Neuron (in vitro differentiated cells): ENCODE measurements around the gene CTNNA3.

Source experiments
- H2AFZ ChIP-seq: one replicate; pipeline ENCODE4 v1.6.1; 2013; ENCODE audit warnings: low read depth, mild to moderate bottlenecking, inconsistent platforms, low read length, moderate library complexity
- H3K27me3 ChIP-seq: one replicate; pipeline ENCODE4 v1.6.1; 2013; ENCODE audit warnings: low read length; ENCODE audit not compliant: insufficient read depth
- H3K36me3 ChIP-seq: one replicate; pipeline ENCODE4 v1.6.1; 2013; ENCODE audit warnings: low read length; ENCODE audit not compliant: insufficient read depth
- H3K4me1 ChIP-seq: one replicate; pipeline ENCODE4 v1.6.1; 2013; ENCODE audit warnings: low read length; ENCODE audit not compliant: insufficient read depth
- H3K4me3 ChIP-seq: 2 replicates; pipeline ENCODE4 v1.5.1; 2013; ENCODE audit warnings: mild to moderate bottlenecking, low read length, moderate library complexity
- H3K9me3 ChIP-seq: one replicate; pipeline ENCODE4 v1.6.1; 2013; ENCODE audit warnings: low read length

CTNNA3 gene

DNA sequence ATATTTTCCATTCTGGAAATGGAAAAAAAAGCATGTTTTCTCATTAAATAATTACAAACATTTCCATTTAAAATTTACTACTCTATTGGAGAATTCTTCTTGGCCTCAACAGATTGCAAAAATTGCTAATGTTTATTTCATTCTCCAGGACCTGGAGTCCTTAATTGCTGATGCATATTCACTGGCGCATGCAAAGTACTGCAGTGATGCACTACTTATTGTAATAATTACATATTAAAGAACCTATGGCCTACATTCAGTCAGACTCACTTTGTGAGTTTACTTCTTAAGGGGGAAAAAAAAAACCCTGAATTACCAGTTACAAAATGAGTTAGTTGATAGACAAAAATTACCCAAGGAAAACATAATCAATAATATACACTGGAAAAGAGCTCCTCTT lies 1161.1 kb downstream of the CTNNA3 start:
- Histone ChIP-seq H2AFZ (no peak overlapping the region), H3K27me3 (no peaks in the 10 kb centered on the region), H3K4me1 (no peaks in the 10 kb centered on the region), H3K9me3 (no peaks in the 10 kb centered on the region), H3K36me3 (no peaks in the 10 kb centered on the region), H3K4me3 (no peak overlapping the region)

DNA sequence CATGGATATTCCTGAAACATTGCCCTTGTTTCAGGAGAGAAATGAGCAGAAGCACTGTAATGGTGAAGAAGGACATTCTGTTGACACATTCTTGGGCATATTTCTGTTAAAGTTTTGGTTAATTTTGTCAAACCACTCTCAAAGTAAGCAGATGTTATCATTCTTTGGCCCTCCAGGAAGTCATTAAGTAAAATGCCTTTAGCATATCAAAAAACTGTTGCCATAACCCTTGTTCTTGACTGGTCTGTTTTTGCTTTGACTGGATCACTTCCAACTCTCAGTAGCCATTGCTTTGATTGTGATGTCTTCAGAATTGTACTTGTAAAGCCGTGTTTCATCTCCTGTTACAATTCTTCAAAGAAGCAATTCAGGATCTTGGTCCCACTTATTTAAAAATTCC lies 1174.5 kb downstream of the CTNNA3 start:
- Histone ChIP-seq H3K27me3 (no peaks in the 10 kb centered on the region), H3K9me3 (no peaks in the 10 kb centered on the region), H3K36me3 (no peaks in the 10 kb centered on the region), H3K4me3 (no peak overlapping the region), H3K4me1 (no peaks in the 10 kb centered on the region), H2AFZ (no peak overlapping the region)

DNA sequence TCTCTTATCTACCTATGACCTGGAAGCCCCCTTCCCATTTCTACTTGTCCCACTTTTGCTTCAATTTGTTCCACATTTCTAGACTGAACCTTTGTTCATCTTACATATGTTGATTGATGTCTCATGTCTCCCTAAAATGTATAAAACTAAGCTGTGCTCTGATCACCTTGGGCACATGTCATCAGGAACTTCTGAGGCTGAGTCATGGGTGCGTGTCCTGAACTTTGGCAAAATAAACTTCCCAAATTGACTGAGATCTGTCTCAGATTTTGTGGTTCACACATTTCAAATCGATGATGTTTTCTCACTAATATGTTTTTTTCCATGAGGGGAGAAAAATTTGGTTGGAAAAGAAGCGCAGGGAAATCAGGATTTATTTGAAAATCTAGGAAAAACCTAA lies 1176.4 kb downstream of the CTNNA3 start:
- Histone ChIP-seq H3K9me3 (no peaks in the 10 kb centered on the region), H3K27me3 (no peaks in the 10 kb centered on the region), H2AFZ (no peak overlapping the region)

DNA sequence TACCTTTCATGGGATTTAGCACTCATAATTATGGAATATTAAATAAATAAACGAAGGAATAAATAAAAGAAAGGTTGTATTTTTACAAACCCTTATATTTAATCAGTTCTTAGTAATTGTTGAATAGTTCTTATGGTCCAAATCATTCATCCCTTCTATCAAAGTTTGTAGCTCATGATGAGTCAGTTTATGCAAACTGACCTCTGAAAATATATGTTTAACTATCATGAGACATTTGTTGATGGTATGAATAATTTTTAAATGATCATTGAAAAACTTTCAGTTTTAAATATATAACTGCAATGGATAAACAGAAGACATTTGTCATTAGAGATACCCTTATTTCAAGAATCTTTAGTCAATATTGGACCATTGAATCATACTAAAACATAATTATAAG lies 1181.3 kb downstream of the CTNNA3 start:
- H3K4me3 ChIP-seq, result no peak overlapping the region
- no peaks in the 10 kb centered on the region for H3K4me1 ChIP-seq
- no peaks in the 10 kb centered on the region for H3K27me3 ChIP-seq
- H2AFZ ChIP-seq, result no peak overlapping the region
- H3K9me3 ChIP-seq, result no peaks in the 10 kb centered on the region
- no peaks in the 10 kb centered on the region for H3K36me3 ChIP-seq

More for the DNA sequence above, 1176.4 kb downstream of the CTNNA3 start:
- no peak overlapping the region for H3K4me3 ChIP-seq
- no peaks in the 10 kb centered on the region for H3K4me1 ChIP-seq
- no peaks in the 10 kb centered on the region for H3K36me3 ChIP-seq

DNA sequence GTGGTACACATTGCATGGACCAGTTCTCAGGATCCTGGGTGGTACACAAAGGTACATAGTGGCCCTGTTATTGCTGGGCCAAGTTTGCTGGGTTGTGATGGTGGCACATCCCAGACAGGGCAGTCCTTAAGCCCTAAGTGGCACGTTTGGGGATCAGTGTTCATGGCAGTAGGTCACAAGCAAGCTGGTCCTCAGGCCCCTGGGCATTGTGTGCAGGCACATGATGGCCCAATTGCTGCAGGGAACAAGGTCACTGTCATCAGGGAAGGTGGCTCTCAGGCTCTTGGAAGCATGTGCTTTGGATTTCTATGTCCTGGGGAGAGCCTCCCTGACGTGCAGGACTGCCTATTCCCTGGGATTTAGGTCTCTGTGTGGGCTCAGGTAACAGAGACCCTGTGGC lies 1182.5 kb downstream of the CTNNA3 start:
- Histone ChIP-seq H2AFZ (no peak overlapping the region), H3K36me3 (no peaks in the 10 kb centered on the region), H3K4me3 (no peak overlapping the region)

DNA sequence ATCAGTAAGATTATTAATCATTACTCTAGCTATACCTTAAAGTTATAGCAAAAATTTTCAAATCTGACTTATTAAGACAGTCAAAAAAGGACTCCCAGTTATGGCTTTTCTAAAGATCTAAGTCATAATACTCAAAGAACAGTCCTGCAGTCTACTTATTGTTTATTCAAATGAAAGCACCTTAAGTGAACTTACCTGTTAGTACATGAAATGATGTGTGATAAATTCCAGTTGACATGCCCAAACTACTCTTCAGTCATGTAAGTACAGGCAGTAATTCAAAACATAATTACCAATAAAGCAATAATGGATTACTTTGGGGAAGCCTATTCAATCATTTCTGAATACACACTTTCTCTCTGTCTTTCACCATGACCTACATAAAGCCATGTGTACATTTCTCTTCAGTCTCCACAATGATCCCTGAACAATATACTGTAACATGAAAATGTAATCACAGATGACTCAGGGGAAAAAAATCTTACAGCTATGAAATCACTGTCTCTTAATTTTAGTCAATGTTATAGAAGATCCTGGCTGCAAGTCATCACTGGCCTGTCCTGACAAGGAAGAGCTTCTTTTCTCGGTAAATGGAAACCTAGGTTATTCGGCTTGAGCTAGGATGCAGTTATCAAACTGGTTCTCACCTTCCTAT lies 1190.9 kb downstream of the CTNNA3 start:
- Histone ChIP-seq H3K4me1 (no peaks in the 10 kb centered on the region), H3K27me3 (no peaks in the 10 kb centered on the region), H2AFZ (no peak overlapping the region), H3K9me3 (no peaks in the 10 kb centered on the region), H3K4me3 (no peak overlapping the region), H3K36me3 (no peaks in the 10 kb centered on the region)

More for the DNA sequence above, 1182.5 kb downstream of the CTNNA3 start:
- Histone ChIP-seq H3K27me3 (no peaks in the 10 kb centered on the region), H3K4me1 (no peaks in the 10 kb centered on the region), H3K9me3 (no peaks in the 10 kb centered on the region)

DNA sequence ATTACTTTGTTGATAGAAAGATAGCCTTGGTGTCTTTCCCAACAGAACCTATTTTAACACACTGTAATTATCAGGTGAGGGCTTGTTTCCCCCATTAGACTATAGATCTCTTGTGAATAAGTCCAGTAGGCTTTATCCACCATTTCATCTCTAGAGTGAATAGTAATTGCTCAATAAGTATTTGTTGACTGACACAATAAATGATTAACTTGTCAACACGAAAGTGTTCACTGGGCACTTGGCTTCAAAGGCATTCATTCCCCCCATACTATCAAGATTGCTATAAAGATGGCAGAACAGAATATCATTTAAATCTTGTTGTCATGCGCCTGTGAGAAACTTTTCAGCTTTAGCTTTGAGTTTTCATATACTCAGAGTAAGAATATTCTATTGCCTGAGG lies 1194.6 kb downstream of the CTNNA3 start:
- no peaks in the 10 kb centered on the region for H3K4me1 ChIP-seq
- no peaks in the 10 kb centered on the region for H3K9me3 ChIP-seq

DNA sequence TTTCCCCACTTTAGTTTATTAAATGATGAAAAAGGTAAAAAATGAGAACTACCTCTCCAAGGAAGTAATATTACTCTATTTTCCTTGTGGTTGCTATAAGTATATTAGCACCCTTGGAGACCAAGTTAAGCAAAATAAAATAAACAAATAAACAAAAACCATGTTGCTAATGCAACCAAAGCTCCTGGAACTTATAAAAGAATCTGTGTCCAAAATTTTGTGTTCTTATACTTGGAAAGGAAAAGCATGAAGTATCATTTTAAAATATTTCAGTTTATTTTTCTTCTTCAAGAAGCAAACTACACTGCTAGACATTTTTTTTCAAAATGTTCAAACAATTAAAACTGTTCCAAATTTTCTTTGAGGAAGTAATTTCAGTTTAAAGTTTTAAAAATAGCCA lies 1212.0 kb downstream of the CTNNA3 start:
- Histone ChIP-seq H3K4me3 (no peak overlapping the region), H3K36me3 (no peaks in the 10 kb centered on the region), H2AFZ (no peak overlapping the region), H3K4me1 (no peaks in the 10 kb centered on the region), H3K9me3 (no peaks in the 10 kb centered on the region), H3K27me3 (no peaks in the 10 kb centered on the region)

More for the DNA sequence above, 1194.6 kb downstream of the CTNNA3 start:
- H2AFZ ChIP-seq, result no peak overlapping the region
- H3K27me3 ChIP-seq, result no peaks in the 10 kb centered on the region
- no peaks in the 10 kb centered on the region for H3K36me3 ChIP-seq
- H3K4me3 ChIP-seq, result no peak overlapping the region

DNA sequence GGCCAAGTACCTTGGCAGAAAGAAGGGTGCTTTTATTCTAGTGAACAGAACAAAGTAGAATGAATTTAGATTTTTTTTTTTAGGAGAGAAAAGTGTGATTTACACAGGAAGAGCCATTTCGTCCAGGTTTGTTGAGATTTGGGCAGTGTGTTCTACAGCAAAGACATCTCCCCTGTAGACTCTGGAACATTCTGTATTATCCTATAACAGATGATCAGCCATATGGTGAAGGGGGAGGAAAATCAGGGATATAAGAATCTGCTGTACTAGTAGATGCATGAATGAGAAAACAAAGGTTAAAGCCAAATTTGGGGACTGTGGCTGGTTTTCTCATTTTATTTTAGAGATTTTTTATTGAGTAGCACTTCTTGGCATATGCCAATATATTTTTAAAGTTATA lies 1223.8 kb downstream of the CTNNA3 start:
- no peak overlapping the region for H2AFZ ChIP-seq
- H3K4me1 ChIP-seq, result no peaks in the 10 kb centered on the region
- no peaks in the 10 kb centered on the region for H3K27me3 ChIP-seq
- no peaks in the 10 kb centered on the region for H3K9me3 ChIP-seq
- H3K36me3 ChIP-seq, result no peaks in the 10 kb centered on the region
- H3K4me3 ChIP-seq, result no peak overlapping the region

DNA sequence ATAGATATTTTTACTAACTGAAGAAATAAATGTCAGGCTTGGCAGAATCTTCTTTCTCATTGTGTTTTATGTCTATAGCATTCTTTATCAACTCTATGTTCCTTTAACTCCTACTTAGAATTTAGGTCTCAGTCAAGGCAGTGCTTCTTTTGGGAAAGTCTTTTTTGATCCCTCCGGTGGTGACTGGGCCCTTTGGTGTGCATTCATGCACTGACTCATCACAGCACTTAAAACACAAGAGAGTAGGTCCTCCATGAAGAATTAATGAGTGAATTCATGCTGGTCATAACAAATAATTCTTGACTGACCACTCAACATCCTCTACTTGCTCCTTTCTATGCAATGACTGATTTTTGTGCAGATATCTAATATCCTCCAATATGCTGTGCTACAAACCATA lies 1229.0 kb downstream of the CTNNA3 start:
- Histone ChIP-seq H3K4me1 (no peaks in the 10 kb centered on the region), H3K4me3 (no peak overlapping the region), H3K9me3 (no peaks in the 10 kb centered on the region), H3K27me3 (no peaks in the 10 kb centered on the region), H2AFZ (no peak overlapping the region), H3K36me3 (no peaks in the 10 kb centered on the region)

DNA sequence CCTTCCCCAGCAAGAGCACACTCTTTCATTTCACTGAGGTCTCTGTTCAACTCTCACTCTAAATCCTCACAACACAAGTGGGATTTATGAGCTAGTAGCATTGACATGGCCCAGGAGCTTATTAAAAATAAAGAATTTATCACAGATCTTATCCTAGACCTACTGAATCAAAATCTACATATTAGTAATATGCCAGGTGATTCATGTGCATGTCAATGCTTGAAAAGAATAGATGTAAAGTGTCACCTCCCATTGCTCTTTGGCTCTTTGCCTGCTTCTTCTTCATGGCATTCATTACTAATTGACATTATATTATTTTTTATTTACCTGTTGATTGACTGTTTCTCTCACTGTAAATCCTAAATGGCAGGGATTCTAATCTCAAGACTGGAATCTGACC lies 1229.4 kb downstream of the CTNNA3 start:
- Histone ChIP-seq H3K4me1 (no peaks in the 10 kb centered on the region), H3K36me3 (no peaks in the 10 kb centered on the region), H3K27me3 (no peaks in the 10 kb centered on the region), H3K4me3 (no peak overlapping the region), H2AFZ (no peak overlapping the region), H3K9me3 (no peaks in the 10 kb centered on the region)

DNA sequence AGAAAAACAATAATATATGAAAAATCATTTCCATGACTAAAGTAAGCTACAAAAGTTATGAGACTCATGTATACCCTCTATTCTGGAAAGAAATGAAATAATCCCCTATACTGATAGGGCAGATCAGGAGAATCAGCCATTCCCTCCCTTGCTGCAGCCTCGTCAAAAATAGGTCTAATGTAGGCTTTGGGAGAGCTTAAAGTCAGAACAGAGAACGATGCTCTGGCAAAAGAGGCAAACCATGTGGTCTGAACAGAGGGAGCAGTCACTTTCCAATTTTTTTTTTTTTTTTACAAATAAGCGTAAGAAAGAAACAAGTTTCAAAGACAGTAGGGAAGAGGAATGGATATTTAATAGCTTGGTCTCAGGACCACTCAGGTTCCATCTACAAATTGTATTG lies 1232.4 kb downstream of the CTNNA3 start:
- Histone ChIP-seq H3K36me3 (no peaks in the 10 kb centered on the region), H3K4me1 (no peaks in the 10 kb centered on the region), H3K9me3 (no peaks in the 10 kb centered on the region), H3K27me3 (no peaks in the 10 kb centered on the region), H3K4me3 (no peak overlapping the region), H2AFZ (no peak overlapping the region)

DNA sequence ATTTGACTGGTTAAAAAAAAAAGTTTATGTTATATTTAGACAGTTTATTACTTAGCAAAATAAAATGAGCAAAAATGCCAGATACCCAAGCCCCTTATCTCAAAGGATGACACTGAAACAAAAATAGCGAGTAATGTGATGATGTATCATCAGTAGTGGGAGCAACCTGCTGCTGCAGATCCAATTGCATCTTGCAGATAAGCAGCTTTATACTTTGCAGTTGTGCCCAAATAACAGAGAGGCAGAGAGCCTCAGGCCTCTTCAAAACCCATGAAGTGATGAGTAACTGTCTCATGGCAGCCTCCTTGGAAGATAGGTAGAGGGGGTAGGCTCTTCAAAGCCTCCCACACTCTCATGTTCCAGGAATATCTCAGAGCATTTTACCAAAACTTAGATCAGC lies 1238.4 kb downstream of the CTNNA3 start:
- H3K4me1 ChIP-seq, result no peaks in the 10 kb centered on the region
- H3K4me3 ChIP-seq, result no peak overlapping the region
- no peaks in the 10 kb centered on the region for H3K36me3 ChIP-seq
- no peaks in the 10 kb centered on the region for H3K9me3 ChIP-seq
- H3K27me3 ChIP-seq, result no peaks in the 10 kb centered on the region
- H2AFZ ChIP-seq, result no peak overlapping the region

DNA sequence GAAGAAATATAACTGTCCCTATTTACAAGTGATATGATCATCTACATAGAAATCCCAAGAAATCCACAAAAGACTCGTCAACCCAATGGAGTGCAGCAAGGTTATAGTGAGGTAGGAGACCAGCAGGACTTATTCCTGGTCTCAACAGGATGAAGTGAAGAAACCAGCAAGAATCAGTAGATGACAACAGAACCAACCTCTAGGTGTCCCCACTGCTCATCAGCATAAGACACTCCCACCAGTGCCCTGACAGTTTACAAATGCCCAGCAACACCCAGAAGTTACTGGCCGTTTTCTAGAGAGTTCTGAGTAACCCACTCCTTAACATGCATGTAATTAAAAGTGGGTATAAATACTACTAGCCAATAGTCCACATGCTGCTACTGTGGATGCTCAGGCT lies 1240.7 kb downstream of the CTNNA3 start:
- Histone ChIP-seq H3K27me3 (no peaks in the 10 kb centered on the region), H3K36me3 (no peaks in the 10 kb centered on the region), H3K4me1 (no peaks in the 10 kb centered on the region), H3K4me3 (no peak overlapping the region), H2AFZ (no peak overlapping the region), H3K9me3 (no peaks in the 10 kb centered on the region)
